ENCODE data around the gene TES.

- TF ChIP-seq, protein P1, sequence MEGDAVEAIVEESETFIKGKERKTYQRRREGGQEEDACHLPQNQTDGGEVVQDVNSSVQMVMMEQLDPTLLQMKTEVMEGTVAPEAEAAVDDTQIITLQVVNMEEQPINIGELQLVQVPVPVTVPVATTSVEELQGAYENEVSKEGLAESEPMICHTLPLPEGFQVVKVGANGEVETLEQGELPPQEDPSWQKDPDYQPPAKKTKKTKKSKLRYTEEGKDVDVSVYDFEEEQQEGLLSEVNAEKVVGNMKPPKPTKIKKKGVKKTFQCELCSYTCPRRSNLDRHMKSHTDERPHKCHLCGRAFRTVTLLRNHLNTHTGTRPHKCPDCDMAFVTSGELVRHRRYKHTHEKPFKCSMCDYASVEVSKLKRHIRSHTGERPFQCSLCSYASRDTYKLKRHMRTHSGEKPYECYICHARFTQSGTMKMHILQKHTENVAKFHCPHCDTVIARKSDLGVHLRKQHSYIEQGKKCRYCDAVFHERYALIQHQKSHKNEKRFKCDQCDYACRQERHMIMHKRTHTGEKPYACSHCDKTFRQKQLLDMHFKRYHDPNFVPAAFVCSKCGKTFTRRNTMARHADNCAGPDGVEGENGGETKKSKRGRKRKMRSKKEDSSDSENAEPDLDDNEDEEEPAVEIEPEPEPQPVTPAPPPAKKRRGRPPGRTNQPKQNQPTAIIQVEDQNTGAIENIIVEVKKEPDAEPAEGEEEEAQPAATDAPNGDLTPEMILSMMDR (IDR thresholded peaks at IDR 0.05; ENCODE audit: poor library complexity, severe bottlenecking), result no peak
- TF ChIP-seq POLR2AphosphoS5 (IDR thresholded peaks at IDR 0.05) (no peak), EP300 (conservative IDR thresholded peaks at IDR 0.05; ENCODE audit: poor library complexity, severe bottlenecking) (no peak), REST (IDR thresholded peaks at IDR 0.05; ENCODE audit: borderline replicate concordance) (no peak), RAD21 (conservative IDR thresholded peaks at IDR 0.05) (no peak), EZH2 (IDR thresholded peaks at IDR 0.05; ENCODE audit: borderline replicate concordance, insufficient read depth, low read length, poor library complexity, severe bottlenecking) (no peak), MXI1 (conservative IDR thresholded peaks at IDR 0.05; ENCODE audit: poor library complexity, severe bottlenecking) (no peak), SMC3 (conservative IDR thresholded peaks at IDR 0.05; ENCODE audit: poor library complexity) (no peak), TAF1 (IDR thresholded peaks at IDR 0.05; ENCODE audit: low read depth) (no peak)
Observed at GRCh38 chr7:116172353-116172752, 38.0 kb upstream of the TES start.

Measured in neural cell (in vitro differentiated cells).